ENCODE measurements around the gene MED12L.

Gene MED12L

DNA sequence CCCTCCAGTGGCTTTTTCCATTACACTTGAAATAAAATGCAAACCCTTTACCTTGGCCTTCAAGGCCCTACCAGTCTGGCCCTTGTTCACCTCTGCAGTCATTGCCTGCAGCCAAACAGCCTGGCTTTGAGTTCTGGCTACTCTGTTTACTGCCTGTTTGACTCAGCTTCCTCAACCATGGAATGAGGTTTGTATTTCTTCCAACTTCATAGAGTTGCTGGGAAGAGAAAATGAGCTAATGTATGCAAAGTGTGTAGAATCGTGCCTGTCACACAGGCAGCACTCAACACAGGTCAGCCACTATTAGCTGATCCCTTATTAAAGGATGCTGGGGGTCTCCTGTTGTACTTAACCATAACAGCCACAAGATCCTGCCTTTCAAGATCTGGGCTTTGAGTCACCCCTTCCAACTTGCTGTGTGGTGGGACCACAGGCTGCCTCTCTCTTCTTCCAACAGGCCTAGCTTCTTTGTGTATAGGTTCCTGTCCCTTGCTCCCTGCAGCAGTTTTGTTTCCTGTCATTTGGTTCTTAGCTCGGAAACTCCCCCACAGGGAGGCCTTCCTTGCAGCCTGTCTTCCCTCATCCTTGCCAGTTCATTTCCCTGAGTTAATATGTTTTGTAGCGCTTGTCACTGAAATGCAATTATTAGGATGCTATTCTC lies 6.4 kb downstream of the MED12L start:
- DNase-seq: no peak

GRCh38 chr3:151093148-151093547 lies 7.7 kb downstream of the MED12L start:
- no peak for DNase-seq

DNA sequence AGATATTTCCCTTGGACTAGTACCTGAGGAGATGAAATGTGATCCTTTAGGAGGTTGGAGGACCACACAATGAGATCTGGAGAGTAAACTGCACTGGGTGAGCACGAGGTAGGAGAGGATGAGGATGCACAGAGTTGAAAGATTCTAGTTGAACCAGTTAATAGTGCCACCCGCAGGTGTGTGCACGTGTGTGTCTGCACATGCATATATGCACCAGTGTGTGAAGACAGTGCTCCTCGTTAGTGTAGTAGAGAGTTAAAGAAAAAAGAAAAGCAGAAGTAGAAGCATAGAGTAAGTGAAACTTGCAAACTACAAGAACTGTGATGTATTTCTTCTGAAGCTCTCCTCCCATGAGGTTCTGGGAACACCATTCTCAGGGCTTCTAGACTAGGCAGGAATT lies 8.4 kb downstream of the MED12L start:
- DNase-seq: no peak

- no peak for DNase-seq
Measured at GRCh38 chr3:151096716-151097115, 11.3 kb downstream of the MED12L start.

DNA sequence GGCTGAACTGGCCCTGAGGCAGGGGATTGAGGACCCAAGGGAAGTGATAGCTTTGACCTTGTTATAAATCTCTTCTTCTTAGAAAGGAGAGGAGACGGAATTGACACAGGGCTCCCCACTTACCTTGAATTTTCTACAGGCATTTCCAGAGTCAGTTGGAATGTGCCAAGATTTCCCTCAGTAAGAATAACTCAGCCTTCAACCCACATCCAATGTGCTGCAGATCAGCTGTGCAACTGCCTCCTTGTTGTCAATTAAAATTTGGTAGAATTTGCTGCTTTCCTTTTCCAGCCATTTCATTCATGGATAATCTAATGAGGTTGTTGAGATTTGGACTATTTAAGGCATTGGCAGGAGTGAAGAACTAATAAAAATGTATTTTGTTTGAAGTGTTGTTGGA lies 14.6 kb downstream of the MED12L start:
- no peak for DNase-seq

GRCh38 chr3:151101270-151101969 lies 16.0 kb downstream of the MED12L start:
- no peak for DNase-seq

DNA sequence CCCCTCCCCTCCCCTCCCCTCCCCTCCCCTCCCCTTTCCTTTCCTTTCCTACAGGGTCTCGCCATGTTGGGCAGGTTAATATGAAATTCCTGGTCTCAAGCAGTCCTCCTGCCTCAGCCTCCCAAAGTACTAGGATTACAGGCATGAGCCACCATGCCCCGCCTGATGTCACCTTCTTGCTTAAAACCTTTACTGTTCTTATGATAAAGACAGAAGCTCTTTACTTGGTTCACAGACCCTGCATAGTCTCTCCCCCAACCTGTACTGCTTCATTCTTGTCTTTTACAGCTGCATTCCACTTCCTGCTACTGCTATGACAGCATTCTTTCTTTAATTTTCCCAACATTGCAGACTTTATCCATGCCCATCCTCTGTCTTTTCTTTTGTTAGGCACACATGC lies 20.8 kb downstream of the MED12L start:
- no peak for DNase-seq

- no peak for DNase-seq
Measured at GRCh38 chr3:151107177-151107576, 21.7 kb downstream of the MED12L start.

- no peak for DNase-seq
Measured at GRCh38 chr3:151107701-151108100, 22.2 kb downstream of the MED12L start.

DNA sequence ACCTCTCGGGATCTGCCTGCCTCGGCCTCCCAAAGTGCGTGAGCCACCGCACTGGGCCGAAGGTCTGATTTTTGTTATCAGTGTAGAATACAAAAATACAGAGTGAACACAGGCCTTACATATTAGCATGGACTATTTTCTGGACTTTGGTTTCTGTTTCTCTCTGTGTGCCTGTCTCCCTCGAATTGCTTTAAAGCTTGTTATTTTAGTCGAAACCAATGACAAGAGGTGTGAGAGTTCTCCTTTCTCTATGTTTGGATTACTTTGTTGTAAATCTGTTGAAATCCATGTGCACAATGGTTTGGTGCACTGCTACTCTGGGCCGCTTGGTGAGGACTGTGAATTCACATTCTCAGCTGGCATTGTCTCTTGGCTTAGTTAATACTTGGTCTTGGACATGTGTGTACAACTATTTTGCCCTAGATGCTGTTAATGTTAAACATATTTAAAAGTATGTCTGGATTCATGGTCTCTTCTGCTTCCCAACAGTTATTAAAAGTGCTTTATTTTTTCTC lies 23.9 kb downstream of the MED12L start:
- no peak for DNase-seq

GRCh38 chr3:151112731-151113130 lies 27.3 kb downstream of the MED12L start:
- no peak for DNase-seq

DNA sequence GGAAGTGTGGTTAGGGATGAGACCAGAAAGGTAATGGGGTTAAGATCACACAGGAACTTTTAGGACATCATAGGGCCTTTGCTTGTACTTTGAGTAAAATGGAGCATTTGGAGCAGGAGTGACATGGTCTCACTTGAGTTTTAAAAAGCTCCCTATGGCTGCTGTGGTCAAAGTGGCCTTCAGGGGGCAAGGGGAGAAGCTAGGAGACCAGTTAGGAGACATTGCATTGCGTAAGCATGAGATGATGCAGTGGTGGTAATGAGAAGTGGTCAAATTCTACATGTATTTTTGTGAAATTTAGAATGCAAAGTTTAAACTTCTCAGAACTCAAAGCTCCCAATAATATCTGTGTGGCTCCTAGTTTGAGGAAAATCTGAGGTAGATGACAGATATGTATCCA lies 27.9 kb downstream of the MED12L start:
- DNase-seq: no peak

GRCh38 chr3:151117047-151117446 lies 31.6 kb downstream of the MED12L start:
- DNase-seq: no peak

- DNase-seq: no peak
Measured at GRCh38 chr3:151119188-151119587, 33.7 kb downstream of the MED12L start.

GRCh38 chr3:151120409-151120808 lies 34.9 kb downstream of the MED12L start:
- DNase-seq: no peak

- no peak for DNase-seq
Measured at GRCh38 chr3:151121016-151121415, 35.6 kb downstream of the MED12L start.

DNA sequence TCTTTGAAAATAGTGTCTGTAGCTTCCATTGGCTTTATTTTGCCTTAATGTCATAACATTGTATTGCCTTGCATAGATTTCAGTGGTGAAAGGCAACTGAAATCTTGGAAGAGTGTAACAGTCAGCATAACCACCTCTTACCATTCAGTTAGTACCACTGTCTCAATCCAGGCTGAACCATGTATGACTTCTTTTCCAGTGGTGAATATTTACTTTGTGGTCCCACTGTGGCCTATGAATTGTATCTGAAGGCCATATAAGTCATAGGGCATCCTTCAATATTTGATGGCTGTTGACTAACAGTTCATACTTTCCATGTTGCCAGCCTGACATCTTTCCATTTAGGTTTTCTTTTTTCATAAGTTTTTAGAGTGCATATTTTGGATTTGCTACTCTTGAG lies 38.4 kb downstream of the MED12L start:
- DNase-seq: no peak

DNA sequence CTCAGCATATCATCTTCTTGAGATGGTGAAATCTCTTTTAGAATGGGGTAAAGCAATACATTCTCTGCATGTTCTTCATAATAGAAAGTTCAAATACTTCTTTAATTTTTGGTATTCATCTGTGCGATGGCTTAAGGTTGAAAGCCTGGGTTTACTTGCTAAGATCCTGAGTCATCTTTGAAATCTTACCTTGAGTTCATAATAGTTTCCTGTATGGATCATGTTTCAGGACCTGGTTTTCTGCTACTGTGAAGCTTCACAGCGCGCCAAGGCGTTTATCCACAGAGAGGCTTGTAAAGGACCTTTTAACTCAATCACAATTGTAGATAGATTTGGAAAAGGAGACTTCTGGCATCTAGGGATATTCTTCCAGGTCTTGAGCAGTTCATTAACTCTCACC lies 39.0 kb downstream of the MED12L start:
- DNase-seq: no peak

DNA sequence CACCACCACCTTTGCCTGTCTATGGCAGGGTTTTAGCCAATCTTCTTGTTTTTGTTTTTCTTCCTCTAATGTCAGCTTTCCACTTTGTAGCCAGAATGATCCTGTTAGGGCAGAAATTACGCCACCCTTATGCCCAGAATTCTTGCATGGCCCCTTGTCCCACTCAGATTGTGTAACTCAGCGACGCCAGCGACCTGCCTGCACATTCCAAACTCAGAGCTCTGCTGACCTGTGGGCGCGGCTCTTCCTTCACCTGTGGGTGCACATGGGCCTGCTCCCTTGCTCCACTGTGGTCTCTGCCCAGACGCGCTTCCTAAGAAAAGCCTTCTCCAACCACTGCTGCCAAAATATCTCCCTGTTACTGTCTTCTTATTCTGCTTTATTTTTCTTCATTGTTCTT lies 45.0 kb downstream of the MED12L start:
- no peak for DNase-seq

DNA sequence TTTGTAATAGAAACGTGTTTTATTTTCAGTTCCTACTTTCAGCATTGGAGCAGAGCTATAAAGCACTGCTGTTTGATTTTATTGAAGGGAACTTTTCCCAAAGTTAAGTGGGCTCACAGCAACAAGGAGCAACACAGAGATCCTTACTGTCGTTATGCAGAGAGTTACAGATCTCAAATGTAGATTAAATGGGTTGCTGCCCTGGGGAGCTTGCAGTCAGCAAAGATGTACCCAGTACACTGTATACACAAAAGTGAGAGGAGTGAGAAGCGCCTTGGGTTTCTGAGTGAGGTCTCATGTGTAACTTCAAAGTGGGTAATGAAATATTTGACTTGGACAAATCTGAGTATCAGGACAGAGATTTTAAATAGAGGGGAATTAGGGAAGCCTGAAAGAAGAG lies 47.7 kb downstream of the MED12L start:
- DNase-seq: no peak

DNA sequence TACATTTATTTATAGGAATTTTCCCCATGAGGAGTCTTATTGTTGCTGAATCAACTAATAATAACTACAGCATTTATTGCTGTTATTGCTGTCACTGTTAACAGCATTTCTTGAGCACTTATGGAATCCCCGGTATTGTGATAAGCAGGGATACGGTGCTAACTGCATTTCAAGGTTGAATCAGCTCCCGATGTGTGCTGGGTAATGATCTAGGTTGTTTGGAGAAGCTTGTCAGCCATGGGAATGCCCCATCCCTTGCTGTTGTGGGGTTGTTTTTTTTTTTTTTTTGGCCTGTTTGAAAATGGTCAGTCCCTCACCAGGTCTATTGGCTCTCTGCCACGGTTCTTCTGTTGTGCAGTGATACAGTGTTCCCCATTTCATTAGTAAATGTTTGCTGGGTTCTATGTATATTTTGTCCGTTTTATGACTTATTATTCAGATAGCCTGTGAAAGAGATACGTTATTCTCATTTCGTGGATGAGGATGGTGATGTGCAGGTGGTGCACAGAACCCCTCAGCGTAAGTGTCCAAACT lies 48.5 kb downstream of the MED12L start:
- DNase-seq: no peak

DNA sequence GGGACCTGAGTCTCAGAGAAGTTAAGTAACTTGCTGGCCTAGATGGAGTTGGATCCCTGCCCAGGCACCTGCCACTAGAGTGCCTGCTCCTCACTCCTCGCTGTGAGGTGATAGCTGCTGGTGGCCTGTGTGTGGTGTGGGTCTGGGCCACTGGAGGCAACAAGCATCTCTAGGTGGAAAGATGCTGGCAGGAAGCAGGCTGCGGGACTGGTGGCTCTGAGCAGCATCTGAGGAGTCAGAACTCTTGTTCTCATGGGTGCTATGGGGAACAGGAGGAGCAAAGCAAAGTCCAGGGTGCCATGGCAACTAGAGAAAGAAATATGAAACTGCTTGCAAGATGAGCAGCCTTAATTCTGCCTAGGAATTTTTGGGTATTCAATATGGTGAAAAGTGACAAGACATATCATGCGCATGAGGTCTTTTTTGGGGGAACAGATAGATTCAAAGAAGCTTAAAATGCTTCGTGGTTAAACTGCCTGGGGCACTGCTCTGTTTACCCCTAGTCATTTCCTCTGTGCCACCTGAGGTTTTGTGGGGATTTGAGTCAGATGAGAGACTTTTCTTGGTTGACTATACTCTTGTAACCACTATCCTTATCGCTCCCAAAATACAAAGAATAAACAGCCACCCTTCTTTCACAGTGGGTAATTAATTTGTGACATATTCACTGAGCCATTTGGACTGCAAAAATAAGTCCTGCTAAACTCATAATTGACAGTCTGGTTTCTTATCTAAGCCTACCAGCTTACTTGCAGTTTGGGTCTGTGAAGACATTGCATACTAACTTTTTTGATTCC lies 50.3 kb downstream of the MED12L start:
- DNase-seq: no peak

- no peak for DNase-seq
Measured at GRCh38 chr3:151142929-151143328, 57.5 kb downstream of the MED12L start.

GRCh38 chr3:151144016-151144415 lies 58.6 kb downstream of the MED12L start:
- DNase-seq: no peak

Measured in NCI-H2171 (cell line).